Stimulated activated CD8-positive, alpha-beta memory T cell treated with anti-CD3 and anti-CD28 coated beads, Interleukin-4, amount 100 ng/mL, for 48 hours (primary cell): ENCODE data around the gene TNFRSF21.
A peak's percentile ranks its signal among the peaks of the same experiment; 100 is the strongest.
"Not testable (repeated sequence)": the region's sequence is repeated elsewhere in the genome, so short reads cannot be mapped to it uniquely, and the experiment has no call there.

Experiments used
- DNase-seq: peaks from one replicate; pipeline ENCODE4 v3.0.0-alpha.2; 2020

The TNFRSF21 gene

GRCh38 chr6:47309291-47310130 lies at the start of gene TNFRSF21:
TNFRSF21 (minus strand) TSS chr6:47309905; CDS start chr6:47309511, 394 bp downstream.
- DNase-seq: peak; percentile 88

GRCh38 chr6:47358440-47359225 lies 48.9 kb upstream of the TNFRSF21 start:
- DNase-seq: no peak

- no peak for DNase-seq
Measured at GRCh38 chr6:47357827-47358226, 48.1 kb upstream of the TNFRSF21 start.

GRCh38 chr6:47355496-47355895 lies 45.8 kb upstream of the TNFRSF21 start:
- no peak for DNase-seq

- DNase-seq: no peak
Measured at GRCh38 chr6:47353871-47354270, 44.2 kb upstream of the TNFRSF21 start.

GRCh38 chr6:47352966-47353365 lies 43.3 kb upstream of the TNFRSF21 start:
- DNase-seq: no peak

- DNase-seq: no peak
Measured at GRCh38 chr6:47352194-47352920, 42.7 kb upstream of the TNFRSF21 start.

- DNase-seq: no peak
Measured at GRCh38 chr6:47351621-47352020, 41.9 kb upstream of the TNFRSF21 start.

GRCh38 chr6:47349931-47350330 lies 40.2 kb upstream of the TNFRSF21 start:
- DNase-seq: no peak

GRCh38 chr6:47348316-47348863 lies 38.7 kb upstream of the TNFRSF21 start:
- DNase-seq: no peak

GRCh38 chr6:47345761-47346160 lies 36.1 kb upstream of the TNFRSF21 start:
- no peak for DNase-seq

- no peak for DNase-seq
Measured at GRCh38 chr6:47344022-47344421, 34.3 kb upstream of the TNFRSF21 start.

GRCh38 chr6:47343600-47343999 lies 33.9 kb upstream of the TNFRSF21 start:
- DNase-seq: no peak

GRCh38 chr6:47342824-47343223 lies 33.1 kb upstream of the TNFRSF21 start:
- no peak for DNase-seq

- DNase-seq: no peak
Measured at GRCh38 chr6:47337519-47337918, 27.8 kb upstream of the TNFRSF21 start.

GRCh38 chr6:47336334-47336733 lies 26.6 kb upstream of the TNFRSF21 start:
- DNase-seq: no peak

GRCh38 chr6:47335466-47335865 lies 25.8 kb upstream of the TNFRSF21 start:
- no peak for DNase-seq

- no peak for DNase-seq
Measured at GRCh38 chr6:47334334-47334733, 24.6 kb upstream of the TNFRSF21 start.

GRCh38 chr6:47328606-47329005 lies 18.9 kb upstream of the TNFRSF21 start:
- not testable (repeated sequence) for DNase-seq

- not testable (repeated sequence) for DNase-seq
Measured at GRCh38 chr6:47328139-47328538, 18.4 kb upstream of the TNFRSF21 start.

GRCh38 chr6:47323887-47324286 lies 14.2 kb upstream of the TNFRSF21 start:
- no peak for DNase-seq

- DNase-seq: no peak
Measured at GRCh38 chr6:47323321-47323720, 13.6 kb upstream of the TNFRSF21 start.

- DNase-seq: no peak
Measured at GRCh38 chr6:47321577-47321976, 11.9 kb upstream of the TNFRSF21 start.
